OCI-LY3 (cell line): ENCODE data around the gene ARHGEF4.
A peak's percentile ranks its signal among the peaks of the same experiment; 100 is the strongest.

Experiments used
- H2AFZ ChIP-seq: fragments of 200-600, 300-600 bp; shearing (Covaris generic); 2 replicates; pipeline ENCODE4 v1.6.0; 2014; ENCODE audit warnings: antibody characterized with exemption, low read depth, low read length
- H3K27ac ChIP-seq: fragments of 200-600, 300-600 bp; sonication (generic); 2 replicates; pipeline ENCODE4 v1.5.1; 2014; ENCODE audit warnings: mild to moderate bottlenecking, low read length, moderate library complexity, mixed read lengths
- H3K27me3 ChIP-seq: fragments of 200-600, 300-600 bp; sonication (generic); 2 replicates; pipeline ENCODE4 v1.6.1; 2014; ENCODE audit warnings: low read depth, low read length, mixed read lengths
- H3K36me3 ChIP-seq: fragments of 200-600, 300-600 bp; sonication (generic); replicated peaks from 2 replicates; pipeline ENCODE3; 2014; ENCODE audit warnings: low read depth, low read length, mixed read lengths
- H3K4me1 ChIP-seq: fragments of 300-600, 200-600 bp; sonication (generic); 2 replicates; pipeline ENCODE4 v1.6.1; 2014; ENCODE audit warnings: low read length, mixed read lengths
- H3K4me2 ChIP-seq: fragments of 200-600, 300-600 bp; sonication (generic); 2 replicates; pipeline ENCODE4 v1.6.1; 2014; ENCODE audit warnings: low read length, mixed read lengths
- H3K4me3 ChIP-seq: fragments of 300-600, 200-600 bp; sonication (generic); 2 replicates; pipeline ENCODE4 v1.5.1; 2014; ENCODE audit warnings: antibody characterized with exemption, mild to moderate bottlenecking, low read length, moderate library complexity
- H3K79me2 ChIP-seq: fragments of 300-600, 200-600 bp; shearing (Covaris generic); 2 replicates; pipeline ENCODE4 v1.6.1; 2014; ENCODE audit warnings: mild to moderate bottlenecking, low read length, mixed read lengths
- H3K9ac ChIP-seq: fragments of 300-600, 200-600 bp; shearing (Covaris generic); 2 replicates; pipeline ENCODE4 v1.6.0; 2014; ENCODE audit warnings: mild to moderate bottlenecking, low read length, moderate library complexity
- H3K9me3 ChIP-seq: fragments of 200-600, 300-600 bp; shearing (Covaris generic); 2 replicates; pipeline ENCODE4 v1.6.1; 2014; ENCODE audit warnings: low read length, mixed read lengths; ENCODE audit not compliant: insufficient read depth
- H4K20me1 ChIP-seq: fragments of 200-600, 300-600 bp; sonication (generic); 2 replicates; pipeline ENCODE4 v1.6.1; 2016; ENCODE audit warnings: low read length, mixed read lengths; ENCODE audit not compliant: insufficient read depth
- EZH2phosphoT487 ChIP-seq: fragments of 200-600 bp; shearing (Covaris generic); IDR thresholded peaks from 2 replicates; pipeline ENCODE4 v1.6.1; 2018; ENCODE audit warnings: antibody characterized with exemption, mixed run types, low read depth
- TF ChIP-seq, protein P1 (sequence below): fragments of 200-600, 300-600 bp; sonication (generic); IDR thresholded peaks from 2 replicates; pipeline ENCODE4 v1.5.1; 2014; ENCODE audit warnings: antibody characterized with exemption, low read length, low read depth

ARHGEF4 gene

DNA sequence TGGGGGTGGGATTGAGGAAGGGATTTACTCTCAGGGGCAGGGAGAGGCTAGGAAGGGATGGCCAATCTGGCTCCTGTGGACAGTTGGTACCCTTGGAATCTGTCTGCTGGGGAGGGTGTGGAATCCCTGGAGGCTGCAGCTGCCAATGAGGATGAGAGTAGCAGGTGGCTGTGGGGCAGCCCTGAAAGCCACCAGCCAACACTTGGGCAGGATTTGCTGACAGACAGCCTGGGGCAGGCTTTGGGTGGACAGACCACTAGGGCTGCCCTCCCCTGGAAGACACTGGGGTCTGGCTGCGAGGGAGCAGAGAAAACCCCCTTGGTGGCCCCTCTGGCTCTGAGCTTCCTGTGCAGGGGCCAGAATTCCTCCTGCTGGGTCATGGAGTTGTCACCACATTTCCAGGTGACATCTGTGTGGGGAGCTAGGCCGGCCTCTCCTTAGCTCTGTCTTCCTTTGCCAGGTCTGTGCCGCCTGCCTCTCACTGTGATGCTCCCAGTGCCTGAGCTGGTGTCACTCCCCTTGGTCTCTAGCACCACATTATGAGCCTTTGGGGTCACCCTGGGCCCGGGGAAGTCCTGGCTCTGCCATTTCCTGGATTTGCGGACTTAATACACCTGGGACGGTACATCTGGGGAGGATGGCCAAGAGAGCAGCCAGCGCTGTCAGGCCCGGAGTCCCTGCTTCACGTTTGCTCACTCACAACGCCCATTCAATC lies 13.4 kb upstream of the ARHGEF4 start:
- Histone ChIP-seq H3K9ac (peak overlapping the region; percentile 68), H2AFZ (peak overlapping the region; percentile 51; the same call in 1 of the 2 replicates), H3K79me2 (no peaks in the 10 kb centered on the region), H3K4me1 (peaks cover 25% of the 10 kb centered on the region), H3K4me2 (peak overlapping the region; percentile 75), H3K27ac (peak overlapping the region; percentile 88), H3K9me3 (no peaks in the 10 kb centered on the region), H4K20me1 (no peaks in the 10 kb centered on the region), H3K4me3 (peak overlapping the region; percentile 51; the same call in 1 of the 2 replicates), H3K36me3 (no peaks in the 10 kb centered on the region), H3K27me3 (no peaks in the 10 kb centered on the region)
- TF ChIP-seq EZH2phosphoT487 = no peak
- TF ChIP-seq, protein P1, sequence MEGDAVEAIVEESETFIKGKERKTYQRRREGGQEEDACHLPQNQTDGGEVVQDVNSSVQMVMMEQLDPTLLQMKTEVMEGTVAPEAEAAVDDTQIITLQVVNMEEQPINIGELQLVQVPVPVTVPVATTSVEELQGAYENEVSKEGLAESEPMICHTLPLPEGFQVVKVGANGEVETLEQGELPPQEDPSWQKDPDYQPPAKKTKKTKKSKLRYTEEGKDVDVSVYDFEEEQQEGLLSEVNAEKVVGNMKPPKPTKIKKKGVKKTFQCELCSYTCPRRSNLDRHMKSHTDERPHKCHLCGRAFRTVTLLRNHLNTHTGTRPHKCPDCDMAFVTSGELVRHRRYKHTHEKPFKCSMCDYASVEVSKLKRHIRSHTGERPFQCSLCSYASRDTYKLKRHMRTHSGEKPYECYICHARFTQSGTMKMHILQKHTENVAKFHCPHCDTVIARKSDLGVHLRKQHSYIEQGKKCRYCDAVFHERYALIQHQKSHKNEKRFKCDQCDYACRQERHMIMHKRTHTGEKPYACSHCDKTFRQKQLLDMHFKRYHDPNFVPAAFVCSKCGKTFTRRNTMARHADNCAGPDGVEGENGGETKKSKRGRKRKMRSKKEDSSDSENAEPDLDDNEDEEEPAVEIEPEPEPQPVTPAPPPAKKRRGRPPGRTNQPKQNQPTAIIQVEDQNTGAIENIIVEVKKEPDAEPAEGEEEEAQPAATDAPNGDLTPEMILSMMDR = no peak

DNA sequence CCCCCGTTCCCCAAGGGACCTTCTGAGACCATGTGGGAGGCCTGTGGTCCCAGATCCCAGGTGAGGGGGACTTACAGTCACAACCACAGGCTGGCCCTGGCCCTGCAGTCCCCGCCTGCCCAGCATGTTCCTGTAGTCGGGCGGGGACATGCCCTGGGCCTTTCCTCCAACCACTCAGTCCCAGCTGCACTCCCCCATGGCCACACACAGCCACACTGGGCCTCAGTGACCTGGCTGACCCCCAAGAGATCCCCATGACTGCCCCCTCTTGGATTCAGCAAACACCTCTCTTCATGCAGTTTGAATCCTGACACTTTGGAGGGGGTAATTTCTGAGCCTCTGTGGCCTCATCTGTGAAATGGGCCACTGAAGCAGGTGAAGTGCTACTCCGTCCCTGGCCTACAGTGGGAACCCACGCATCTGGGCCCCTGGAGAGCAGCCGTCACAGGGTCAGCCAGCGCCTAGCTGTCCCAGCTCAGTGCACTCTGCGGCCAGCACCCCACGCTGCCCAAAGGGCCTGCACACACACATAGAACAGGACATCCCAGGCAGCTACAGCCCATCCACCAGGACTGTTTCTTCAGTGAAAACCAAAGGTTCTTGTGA lies 12.7 kb upstream of the ARHGEF4 start:
- TF ChIP-seq EZH2phosphoT487 = no peak
- TF ChIP-seq, protein P1 = no peak; the same call in 1 of the 2 replicates
- Histone ChIP-seq H3K4me2 (peak overlapping the region; percentile 75), H3K27ac (peak overlapping the region; percentile 88), H3K27me3 (no peaks in the 10 kb centered on the region), H4K20me1 (no peaks in the 10 kb centered on the region), H3K4me3 (peak overlapping the region; percentile 51), H3K9me3 (no peaks in the 10 kb centered on the region), H3K36me3 (no peaks in the 10 kb centered on the region), H2AFZ (peak overlapping the region; percentile 51; the same call in 1 of the 2 replicates), H3K9ac (peak overlapping the region; percentile 68), H3K79me2 (no peaks in the 10 kb centered on the region), H3K4me1 (peaks cover 25% of the 10 kb centered on the region)

DNA sequence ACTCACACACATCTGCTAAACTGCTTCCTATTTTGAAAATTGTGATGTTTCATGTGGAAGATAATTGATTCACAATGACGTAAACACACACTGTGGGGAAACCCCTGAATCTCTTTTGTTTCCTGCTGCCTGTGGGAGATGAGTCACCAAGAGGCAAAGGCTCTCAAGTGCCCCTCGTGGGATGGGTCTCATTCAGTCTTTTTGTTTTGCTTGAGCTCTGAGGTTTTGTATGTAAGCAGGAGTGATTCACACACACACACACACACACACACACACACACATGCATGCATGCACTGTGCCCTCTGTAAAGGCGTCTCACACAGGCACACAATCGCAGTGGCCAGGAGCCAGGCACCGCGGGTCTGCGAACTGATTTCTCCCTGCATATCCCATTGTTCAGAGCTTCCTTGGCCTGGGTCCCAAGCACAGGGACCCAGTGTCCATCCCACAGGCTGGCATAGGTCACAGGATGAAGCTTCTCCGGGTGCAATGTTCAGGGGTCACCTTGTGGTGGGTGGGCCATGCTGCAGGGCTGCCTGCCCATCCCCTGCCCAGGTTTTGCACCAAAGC lies 12.1 kb upstream of the ARHGEF4 start:
- TF ChIP-seq EZH2phosphoT487 = no peak
- TF ChIP-seq, protein P1 = no peak
- no peaks in the 10 kb centered on the region for H3K9me3 ChIP-seq
- H3K36me3 ChIP-seq = no peaks in the 10 kb centered on the region
- H3K79me2 ChIP-seq = no peaks in the 10 kb centered on the region
- H3K4me2 ChIP-seq = peak overlapping the region; percentile 75
- peak overlapping the region; percentile 51 for H3K4me3 ChIP-seq
- no peaks in the 10 kb centered on the region for H3K27me3 ChIP-seq
- H4K20me1 ChIP-seq = no peaks in the 10 kb centered on the region
- no peak overlapping the region for H2AFZ ChIP-seq
- H3K27ac ChIP-seq = peak overlapping the region; percentile 88
- peak overlapping the region; percentile 68; the same call in 1 of the 2 replicates for H3K9ac ChIP-seq
- peaks cover 25% of the 10 kb centered on the region for H3K4me1 ChIP-seq
